VCaP (cell line): ENCODE results near the gene FRRS1L.

Source experiments
- H3K27ac ChIP-seq: fragments of 450-650 bp; 2 replicates; pipeline ENCODE4 v1.5.1; 2017
- CTCF ChIP-seq: fragments of 450-650 bp; conservative IDR thresholded peaks from 2 replicates; pipeline ENCODE4 v1.5.1; 2017; ENCODE audit warnings: mild to moderate bottlenecking, moderate library complexity

FRRS1L gene

GRCh38 chr9:109083141-109083540 is 83.9 kb downstream of the FRRS1L start:
- no peak for TF ChIP-seq CTCF
- peak overlapping the region; percentile 77 for H3K27ac ChIP-seq

GRCh38 chr9:109082091-109082620 is 84.9 kb downstream of the FRRS1L start:
- H3K27ac ChIP-seq, result peak overlapping the region; percentile 77
- TF ChIP-seq CTCF, result no peak
